ENCODE results near the gene AHI1. TPM values are rescaled to one million over a fixed set of nuclear protein-coding genes. Genes with fewer than 3 reads are reported as not detected.

Gene AHI1
- total RNA-seq, 2 experiments from 2014 or later, result 21.4 to 33.9 TPM

DNA sequence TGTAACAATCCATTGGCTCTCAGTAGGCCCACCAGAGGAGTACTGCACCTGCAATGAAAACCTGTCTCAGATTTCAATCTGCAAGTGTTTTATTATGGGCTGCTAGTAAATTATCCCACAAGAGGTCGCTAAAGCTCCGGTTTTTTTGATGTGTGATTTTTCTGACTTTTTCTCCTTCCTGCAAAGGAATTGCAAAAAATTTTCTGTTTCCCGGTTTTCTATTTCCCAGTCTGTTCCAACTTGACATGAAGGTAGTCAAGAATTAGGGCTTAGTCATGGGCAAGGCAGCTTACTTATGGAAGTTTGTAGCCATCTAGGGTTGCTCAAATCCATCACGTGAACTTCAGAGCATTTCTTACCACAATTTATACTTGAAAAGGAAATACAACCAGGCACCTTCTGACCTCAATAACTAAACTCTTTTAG lies 38.5 kb upstream of the AHI1 start:
- Histone ChIP-seq H4K20me1 (ENCODE audit: insufficient read depth, low read length) (no peaks in the 10 kb centered on the region), H3K9me2 (ENCODE audit: insufficient read depth, low read length) (no peaks in the 10 kb centered on the region), H3K4me1 (ENCODE audit: insufficient read depth, low read length, poor library complexity, severe bottlenecking) (no peaks in the 10 kb centered on the region), H3K36me3 (ENCODE audit: insufficient read depth, low read length) (no peaks in the 10 kb centered on the region), H3K4me2 (ENCODE audit: low read length) (no peak overlapping the region), H3K9me3 (ENCODE audit: low read length) (no peaks in the 10 kb centered on the region), H3K79me2 (ENCODE audit: insufficient read depth, low read depth, low read length) (no peaks in the 10 kb centered on the region), H3K4me3 (ENCODE audit: low read depth, low read length, poor library complexity, severe bottlenecking) (no peak overlapping the region), H2AFZ (ENCODE audit: low read length) (0 out of 2 replicates have a peak overlapping the region, but pooled peaks have one; percentile 25), H3K27ac (ENCODE audit: low read depth, low read length, poor library complexity, severe bottlenecking) (no peak overlapping the region)
- DNase-seq (ENCODE audit: low spot score), result peak; percentile 52
- TF ChIP-seq, protein P1, sequence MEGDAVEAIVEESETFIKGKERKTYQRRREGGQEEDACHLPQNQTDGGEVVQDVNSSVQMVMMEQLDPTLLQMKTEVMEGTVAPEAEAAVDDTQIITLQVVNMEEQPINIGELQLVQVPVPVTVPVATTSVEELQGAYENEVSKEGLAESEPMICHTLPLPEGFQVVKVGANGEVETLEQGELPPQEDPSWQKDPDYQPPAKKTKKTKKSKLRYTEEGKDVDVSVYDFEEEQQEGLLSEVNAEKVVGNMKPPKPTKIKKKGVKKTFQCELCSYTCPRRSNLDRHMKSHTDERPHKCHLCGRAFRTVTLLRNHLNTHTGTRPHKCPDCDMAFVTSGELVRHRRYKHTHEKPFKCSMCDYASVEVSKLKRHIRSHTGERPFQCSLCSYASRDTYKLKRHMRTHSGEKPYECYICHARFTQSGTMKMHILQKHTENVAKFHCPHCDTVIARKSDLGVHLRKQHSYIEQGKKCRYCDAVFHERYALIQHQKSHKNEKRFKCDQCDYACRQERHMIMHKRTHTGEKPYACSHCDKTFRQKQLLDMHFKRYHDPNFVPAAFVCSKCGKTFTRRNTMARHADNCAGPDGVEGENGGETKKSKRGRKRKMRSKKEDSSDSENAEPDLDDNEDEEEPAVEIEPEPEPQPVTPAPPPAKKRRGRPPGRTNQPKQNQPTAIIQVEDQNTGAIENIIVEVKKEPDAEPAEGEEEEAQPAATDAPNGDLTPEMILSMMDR (conservative IDR thresholded peaks at IDR 0.05; ENCODE audit: low read length), result peak; percentile 90
- TF ChIP-seq EZH2phosphoT487 (IDR thresholded peaks at IDR 0.05; ENCODE audit: borderline replicate concordance, low read depth, low read length), result no peak
- POLR2A ChIA-PET, result interaction anchor here (0.6 to 1.2 kb wide), 4 partner anchors 72 to 1271 kb away, joined by 3 to 5 read pairs (median 3); no protein-coding TSS in a partner anchor
- intact Hi-C loops (cut with micrococcal nuclease; ENCODE audit: unreplicated experiment), result loop anchor here (1.0 to 10.0 kb wide), 4 partner anchors 85 to 779 kb away; no protein-coding TSS in a partner anchor
- CTCF ChIA-PET (ENCODE audit: unreplicated experiment), result no interaction called here
- no TSS peak for BruUV-seq (replicated peaks)

DNA sequence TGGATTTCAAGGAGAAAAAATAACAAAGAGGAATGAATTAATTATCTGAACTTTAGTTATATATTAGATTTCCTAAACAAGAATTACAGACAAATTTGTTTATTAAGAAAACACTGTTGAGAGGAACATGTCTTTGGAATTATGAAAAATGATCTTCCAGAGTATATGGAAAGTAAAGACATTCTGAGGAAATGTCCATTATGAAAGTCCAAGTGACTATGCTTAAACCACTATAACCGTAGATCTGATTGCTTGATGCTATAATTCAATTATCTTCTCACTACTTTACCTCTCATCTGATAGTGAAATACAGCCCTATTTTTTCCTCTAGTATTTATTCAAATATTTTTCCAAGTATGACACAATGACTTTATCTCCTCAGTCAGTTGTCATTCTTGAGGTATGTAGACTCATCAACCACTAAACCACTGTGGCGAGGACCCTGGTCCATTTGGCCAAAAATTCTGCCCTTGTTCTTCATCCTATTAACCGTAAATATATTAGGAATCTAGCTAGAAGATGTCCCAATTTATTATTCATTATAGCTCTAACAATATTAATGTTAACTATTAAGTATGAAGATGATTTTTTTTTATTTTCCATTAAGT lies 37.3 kb upstream of the AHI1 start:
- DNase-seq (ENCODE audit: low spot score), result no peak
- TF ChIP-seq, protein P1 (conservative IDR thresholded peaks at IDR 0.05; ENCODE audit: low read length), result no peak
- no peak for TF ChIP-seq EZH2phosphoT487 (IDR thresholded peaks at IDR 0.05; ENCODE audit: borderline replicate concordance, low read depth, low read length)
- Histone ChIP-seq H4K20me1 (ENCODE audit: insufficient read depth, low read length) (no peaks in the 10 kb centered on the region), H3K4me1 (ENCODE audit: insufficient read depth, low read length, poor library complexity, severe bottlenecking) (no peaks in the 10 kb centered on the region), H3K9me2 (ENCODE audit: insufficient read depth, low read length) (no peaks in the 10 kb centered on the region), H3K4me3 (ENCODE audit: low read depth, low read length, poor library complexity, severe bottlenecking) (no peak overlapping the region), H3K79me2 (ENCODE audit: insufficient read depth, low read depth, low read length) (no peaks in the 10 kb centered on the region), H3K4me2 (ENCODE audit: low read length) (no peak overlapping the region), H3K27ac (ENCODE audit: low read depth, low read length, poor library complexity, severe bottlenecking) (no peak overlapping the region), H2AFZ (ENCODE audit: low read length) (no peak overlapping the region), H3K36me3 (ENCODE audit: insufficient read depth, low read length) (no peaks in the 10 kb centered on the region), H3K9me3 (ENCODE audit: low read length) (no peaks in the 10 kb centered on the region)
- BruUV-seq (replicated peaks), result no TSS peak
- ChIA-PET CTCF (ENCODE audit: unreplicated experiment) (no interaction called here), POLR2A (interaction anchor here (0.6 to 1.2 kb wide), 4 partner anchors 71 to 1273 kb away, joined by 3 to 5 read pairs (median 3); no protein-coding TSS in a partner anchor)
- intact Hi-C loops (cut with micrococcal nuclease; ENCODE audit: unreplicated experiment), result loop anchor here (10.0 kb wide), 2 partner anchors 370 to 780 kb away; no protein-coding TSS in a partner anchor

DNA sequence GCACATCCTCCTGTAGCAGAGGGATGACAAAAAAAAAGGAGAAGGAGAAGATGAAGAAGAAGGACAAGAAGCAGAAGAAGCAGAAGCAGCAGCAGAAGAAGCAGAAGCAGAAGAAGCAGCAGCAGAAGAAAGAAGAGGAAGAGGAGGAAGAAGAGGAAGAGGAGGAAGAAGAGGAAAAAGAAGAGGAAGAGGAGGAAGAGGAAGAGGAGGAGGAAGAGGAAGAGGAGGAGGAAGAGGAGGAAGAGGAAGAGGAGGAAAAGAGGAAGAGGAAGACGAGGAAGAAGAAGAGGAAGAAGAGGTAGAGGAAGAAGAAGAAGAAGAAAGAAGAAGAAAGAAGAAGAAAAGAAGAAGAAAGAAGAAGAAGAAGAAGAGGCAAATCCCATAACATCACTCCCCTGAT lies 35.0 kb upstream of the AHI1 start:
- TF ChIP-seq, protein P1 (conservative IDR thresholded peaks at IDR 0.05; ENCODE audit: low read length), result no peak
- TF ChIP-seq EZH2phosphoT487 (IDR thresholded peaks at IDR 0.05; ENCODE audit: borderline replicate concordance, low read depth, low read length), result no peak
- DNase-seq (ENCODE audit: low spot score), result no peak
- Histone ChIP-seq H2AFZ (ENCODE audit: low read length) (no peak overlapping the region), H3K9me3 (ENCODE audit: low read length) (no peaks in the 10 kb centered on the region), H3K79me2 (ENCODE audit: insufficient read depth, low read depth, low read length) (no peaks in the 10 kb centered on the region), H3K9me2 (ENCODE audit: insufficient read depth, low read length) (no peaks in the 10 kb centered on the region), H3K4me2 (ENCODE audit: low read length) (no peak overlapping the region), H3K4me1 (ENCODE audit: insufficient read depth, low read length, poor library complexity, severe bottlenecking) (no peaks in the 10 kb centered on the region), H3K27ac (ENCODE audit: low read depth, low read length, poor library complexity, severe bottlenecking) (no peak overlapping the region), H3K36me3 (ENCODE audit: insufficient read depth, low read length) (no peaks in the 10 kb centered on the region), H4K20me1 (ENCODE audit: insufficient read depth, low read length) (no peaks in the 10 kb centered on the region), H3K4me3 (ENCODE audit: low read depth, low read length, poor library complexity, severe bottlenecking) (no peak overlapping the region)
- intact Hi-C loops (cut with micrococcal nuclease; ENCODE audit: unreplicated experiment), result loop anchor here (10.0 kb wide), 2 partner anchors 372 to 782 kb away; no protein-coding TSS in a partner anchor
- BruUV-seq (replicated peaks), result no TSS peak
- ChIA-PET POLR2A (no interaction called here), CTCF (ENCODE audit: unreplicated experiment) (no interaction called here)
